Peyer's patch (tissue), 4 donors: ENCODE results near the gene SHB. TPM values are rescaled to one million over a fixed set of nuclear protein-coding genes. Genes with fewer than 3 reads are reported as not detected.
A peak's percentile ranks its signal among the peaks of the same experiment; 100 is the strongest.

ENCODE experiments used
- DNase-seq, 3 donors: peaks; one replicate each; pipeline ENCODE4 v3.0.0-alpha.2; 2017 to 2019
- H3K27ac ChIP-seq, 4 donors: fragments of 200-600 bp; sonication (generic); one replicate each; pipeline ENCODE4 v1.5.1; 2016 to 2019
- H3K27me3 ChIP-seq, 2 donors: fragments of 200-600 bp; sonication (generic); one replicate each; pipeline ENCODE4 v1.5.1; 2019
- H3K36me3 ChIP-seq, 3 donors: fragments of 200-600 bp; sonication (generic); one replicate each; pipeline ENCODE4 v1.5.1; 2016 to 2019
- H3K4me1 ChIP-seq, 4 donors: fragments of 200-600 bp; sonication (generic); one replicate each; pipeline ENCODE4 v1.5.1; 2016 to 2019
- H3K4me3 ChIP-seq, 4 donors: fragments of 200-600 bp; sonication (generic); 1 replicate in 3 of 4; 2 replicates in 1 of 4; pipeline ENCODE4 v1.5.1; 2016 to 2019; ENCODE audit warnings: mild to moderate bottlenecking in 1 of 4
- H3K9me3 ChIP-seq, 4 donors: fragments of 200-600 bp; sonication (generic); one replicate each; pipeline ENCODE4 v1.5.1; 2016 to 2019; ENCODE audit warnings: mild to moderate bottlenecking in 1 of 4
- CTCF ChIP-seq, 6 experiments: fragments of 450-650 bp in 4 of 6; fragments of 200-600 bp in 2 of 6; sonication (generic) in 1 of 6; IDR thresholded peaks; one replicate each; pipeline ENCODE4 v1.5.1; 2017 to 2019; ENCODE audit warnings: antibody characterized with exemption in 6 of 6, mild to moderate bottlenecking in 3 of 6, moderate library complexity in 1 of 6
- POLR2A ChIP-seq, 2 donors: fragments of 450-650 bp; IDR thresholded peaks; one replicate each; pipeline ENCODE4 v1.5.1; 2017; ENCODE audit warnings: antibody characterized with exemption in 2 of 2, mild to moderate bottlenecking in 2 of 2, moderate library complexity in 2 of 2
- total RNA-seq, 4 donors: library from RNA; depleted of rRNA; stranded (reverse); fragments of >200 nt; gene quantifications; one replicate each; pipeline ENCODE4 v1.1.0, GENCODE V29; 2016

Gene SHB
- total RNA-seq, 4 donors from 2014 or later, result 14.5 to 31.1 (median 25.6) TPM

DNA sequence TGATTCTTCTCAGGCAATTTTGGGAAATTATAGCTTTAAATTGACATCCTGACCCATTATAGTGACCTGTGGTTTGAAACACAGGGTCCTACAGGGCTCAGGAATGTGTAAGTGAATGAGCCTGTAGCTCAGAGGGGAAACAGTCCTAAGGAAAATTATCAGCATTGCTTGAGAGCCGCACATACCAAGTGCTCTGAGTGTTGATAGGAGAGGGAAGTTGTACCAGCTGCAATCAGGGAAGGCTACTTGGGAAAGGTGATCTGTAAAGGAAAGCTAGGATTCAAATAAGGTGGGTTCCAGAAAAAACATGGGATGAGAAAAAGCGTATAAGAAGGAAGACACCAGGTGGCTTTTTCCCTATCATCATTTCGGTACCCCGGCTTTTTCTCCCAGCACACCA is 160.7 kb downstream of the SHB start:
- TF ChIP-seq CTCF (IDR thresholded peaks at IDR 0.05) (no peak), POLR2A (IDR thresholded peaks at IDR 0.05) (no peak)
- Histone ChIP-seq H3K27ac (no peak overlapping the region), H3K27me3 (no peaks in the 10 kb centered on the region), H3K36me3 (no peaks in the 10 kb centered on the region), H3K4me3 (no peak overlapping the region), H3K9me3 (no peaks in the 10 kb centered on the region), H3K4me1 (peaks cover 0 to 9% (median 3%) of the 10 kb centered on the region in 4 donors)
- DNase-seq, result no peak

GRCh38 chr9:37906312-37907239 is 162.5 kb downstream of the SHB start:
- Histone ChIP-seq H3K27me3 (no peaks in the 10 kb centered on the region), H3K9me3 (no peaks in the 10 kb centered on the region), H3K4me1 (peaks cover 0 to 22% (median 6%) of the 10 kb centered on the region in 4 donors), H3K27ac (no peak overlapping the region), H3K4me3 (no peak overlapping the region), H3K36me3 (no peaks in the 10 kb centered on the region)
- no peak for DNase-seq
- TF ChIP-seq POLR2A (IDR thresholded peaks at IDR 0.05) (no peak), CTCF (IDR thresholded peaks at IDR 0.05) (no peak)

GRCh38 chr9:37905776-37906175 is 163.3 kb downstream of the SHB start:
- Histone ChIP-seq H3K4me1 (peaks cover 0 to 22% (median 6%) of the 10 kb centered on the region in 4 donors), H3K9me3 (no peaks in the 10 kb centered on the region), H3K27me3 (no peaks in the 10 kb centered on the region), H3K4me3 (no peak overlapping the region), H3K27ac (no peak overlapping the region), H3K36me3 (no peaks in the 10 kb centered on the region)
- DNase-seq, result no peak
- TF ChIP-seq CTCF (IDR thresholded peaks at IDR 0.05), result no peak
- no peak for TF ChIP-seq POLR2A (IDR thresholded peaks at IDR 0.05)

- peak overlapping the region in 2 of 4 donors; percentile 78 to 80 for H3K4me3 ChIP-seq
- H3K27me3 ChIP-seq, result no peaks in the 10 kb centered on the region
- no peak for TF ChIP-seq CTCF (IDR thresholded peaks at IDR 0.05)
- DNase-seq, result no peak
- H3K4me1 ChIP-seq, result peaks cover 0 to 22% (median 6%) of the 10 kb centered on the region in 4 donors
- peak overlapping the region in 3 of 4 donors; percentile 80 to 93 (median 90) for H3K27ac ChIP-seq
- H3K36me3 ChIP-seq, result no peaks in the 10 kb centered on the region
- H3K9me3 ChIP-seq, result no peaks in the 10 kb centered on the region
These were observed 163.9 kb downstream of the SHB start for GRCh38 chr9:37905131-37905505.

GRCh38 chr9:37904445-37905130 is 164.4 kb downstream of the SHB start:
- Histone ChIP-seq H3K36me3 (peaks cover 0 to under 1% (median 0%) of the 10 kb centered on the region in 3 donors), H3K4me1 (peaks cover 0 to 22% (median 6%) of the 10 kb centered on the region in 4 donors), H3K27ac (peak overlapping the region; percentile 80 to 93 (median 92)), H3K9me3 (no peaks in the 10 kb centered on the region), H3K4me3 (peak overlapping the region; percentile 61 to 99 (median 79)), H3K27me3 (no peaks in the 10 kb centered on the region)
- peak in 1 of 3 donors; percentile 67 for DNase-seq
- TF ChIP-seq POLR2A (IDR thresholded peaks at IDR 0.05) (no peak), CTCF (IDR thresholded peaks at IDR 0.05) (no peak)
